GM23338 (cell line): ENCODE results near the gene CLDN9. TPM values are rescaled to one million over a fixed set of nuclear protein-coding genes. Genes with fewer than 3 reads are reported as not detected.

Experiments
- ATAC-seq: fragments of 200-7000 bp; cut with Tn5 transposase; 3 replicates; pipeline ENCODE4 v1.9.1; 2020
- DNase-seq: peaks from one replicate; pipeline ENCODE4 v3.0.0-alpha.2; 2015; ENCODE audit warnings: low spot score
- H2AFZ ChIP-seq: fragments of 200-600 bp; sonication (generic); 2 replicates; pipeline ENCODE4 v1.8.0; 2016; ENCODE audit warnings: antibody characterized with exemption, mild to moderate bottlenecking, moderate library complexity
- H3F3A ChIP-seq: fragments of 200-600 bp; sonication (generic); replicated peaks from 2 replicates; pipeline ENCODE4 v1.8.0; 2017; ENCODE audit warnings: antibody characterized with exemption, mixed run types, low read depth
- H3K27ac ChIP-seq: fragments of 200-600 bp; sonication (generic); 2 replicates; pipeline ENCODE4 v1.6.1; 2016; ENCODE audit warnings: low read depth
- H3K27me3 ChIP-seq: fragments of 200-600 bp; sonication (generic); 2 replicates; pipeline ENCODE4 v1.8.0; 2016; ENCODE audit warnings: mild to moderate bottlenecking, mixed run types, moderate library complexity; ENCODE audit not compliant: insufficient read depth
- H3K36me3 ChIP-seq: fragments of 200-600 bp; sonication (generic); 2 replicates; pipeline ENCODE4 v1.8.0; 2016; ENCODE audit warnings: mild to moderate bottlenecking; ENCODE audit not compliant: insufficient read depth
- H3K4me1 ChIP-seq: fragments of 200-600 bp; sonication (generic); 2 replicates; pipeline ENCODE4 v1.8.0; 2016; ENCODE audit warnings: mild to moderate bottlenecking, moderate library complexity; ENCODE audit not compliant: insufficient read depth
- H3K4me2 ChIP-seq: fragments of 200-600 bp; sonication (generic); 2 replicates; pipeline ENCODE4 v1.7.1; 2017; ENCODE audit warnings: mixed run types
- H3K4me3 ChIP-seq: fragments of 200-600 bp; sonication (generic); 2 replicates; pipeline ENCODE4 v1.6.1; 2016; ENCODE audit warnings: mixed run types
- H3K79me2 ChIP-seq: fragments of 200-600 bp; sonication (generic); replicated peaks from 2 replicates; pipeline ENCODE4 v1.8.0; 2017; ENCODE audit warnings: mild to moderate bottlenecking; ENCODE audit not compliant: insufficient read depth
- H3K9me2 ChIP-seq: fragments of 200-600 bp; sonication (generic); 2 replicates; pipeline ENCODE4 v1.8.0; 2017; ENCODE audit not compliant: insufficient read depth
- H4K20me1 ChIP-seq: fragments of 200-600 bp; sonication (generic); replicated peaks from 2 replicates; pipeline ENCODE4 v1.8.0; 2017; ENCODE audit warnings: mild to moderate bottlenecking; ENCODE audit not compliant: insufficient read depth
- H3K27ac Mint-ChIP-seq: 2 replicates; pipeline ENCODE4 v1.8.0; 2020; ENCODE audit warnings: inconsistent platforms, mild to moderate bottlenecking, moderate library complexity, mixed read lengths
- H3K27me3 Mint-ChIP-seq: 3 replicates; pipeline ENCODE4 v1.8.0; 2022; ENCODE audit warnings: low read depth, mild to moderate bottlenecking, moderate library complexity, mixed read lengths, inconsistent platforms; ENCODE audit not compliant: insufficient read depth, poor library complexity
- H3K36me3 Mint-ChIP-seq: 3 replicates; pipeline ENCODE4 v1.8.0; 2021; ENCODE audit warnings: low read depth, mild to moderate bottlenecking, inconsistent platforms, moderate library complexity, mixed read lengths
- H3K4me1 Mint-ChIP-seq: 3 replicates; pipeline ENCODE4 v1.8.0; 2020; ENCODE audit warnings: mild to moderate bottlenecking, inconsistent platforms, mixed read lengths
- H3K4me3 Mint-ChIP-seq: 3 replicates; pipeline ENCODE4 v1.8.0; 2021; ENCODE audit warnings: moderate library complexity, mild to moderate bottlenecking, inconsistent platforms, mixed read lengths
- H3K9me3 Mint-ChIP-seq: 3 replicates; pipeline ENCODE4 v1.8.0; 2020; ENCODE audit warnings: moderate library complexity, mild to moderate bottlenecking, inconsistent platforms, mixed read lengths
- CREB1 ChIP-seq: fragments of 250-450 bp; sonication (Bioruptor Pico); IDR thresholded peaks from 2 replicates; pipeline ENCODE4 v1.5.0; 2020; ENCODE audit warnings: low read depth, mild to moderate bottlenecking, moderate library complexity
- EZH2 ChIP-seq: fragments of 200-600 bp; sonication (generic); IDR thresholded peaks from one replicate; pipeline ENCODE4 v1.8.0; 2017; ENCODE audit warnings: antibody characterized with exemption, mild to moderate bottlenecking, low read depth; ENCODE audit not compliant: unreplicated experiment
- JUNB ChIP-seq: IDR thresholded peaks from one replicate; pipeline ENCODE4 v1.6.1; 2016; ENCODE audit warnings: antibody characterized with exemption; ENCODE audit not compliant: unreplicated experiment
- POLR2AphosphoS5 ChIP-seq: IDR thresholded peaks from 2 replicates; pipeline ENCODE4 v1.6.1; 2016; ENCODE audit warnings: antibody characterized with exemption, low read depth
- REST ChIP-seq: IDR thresholded peaks from one replicate; pipeline ENCODE4 v1.6.1; 2018; ENCODE audit warnings: antibody characterized with exemption; ENCODE audit not compliant: unreplicated experiment
- STAT1 ChIP-seq: IDR thresholded peaks from one replicate; pipeline ENCODE4 v1.6.1; 2016; ENCODE audit warnings: antibody characterized with exemption; ENCODE audit not compliant: unreplicated experiment
- ZNF114 ChIP-seq: fragments of 250-450 bp; sonication (Bioruptor Pico); IDR thresholded peaks from 2 replicates; pipeline ENCODE4 v1.5.0; 2020; ENCODE audit warnings: mild to moderate bottlenecking, moderate library complexity
- ZNF331 ChIP-seq: fragments of 250-450 bp; sonication (Bioruptor Pico); IDR thresholded peaks from 2 replicates; pipeline ENCODE4 v1.5.0; 2020; ENCODE audit warnings: low read depth, mild to moderate bottlenecking, moderate library complexity
- ZNF462 ChIP-seq: fragments of 250-450 bp; sonication (Bioruptor Pico); IDR thresholded peaks from 2 replicates; pipeline ENCODE4 v1.5.0; 2020; ENCODE audit warnings: mild to moderate bottlenecking, moderate library complexity
- polyA plus RNA-seq: library from polyadenylated mRNA; unstranded; fragments of >200 nt; fragmentation: Nextera tagmentation; extraction: Ambion mirVana; gene quantifications from 2 replicates; pipeline ENCODE4 v1.2.1, GENCODE V29; 2016
- total RNA-seq: library from RNA; depleted of rRNA; stranded (reverse); fragments of >200 nt; shearing (Covaris generic); gene quantifications from 2 replicates; pipeline ENCODE4 v1.2.3, GENCODE V29; 2014
- TF ChIP-seq, protein P1 (sequence below), 2 experiments: fragments of 200-600 bp in 1 of 2; sonication (generic) in 1 of 2; conservative IDR thresholded peaks; 2 replicates each; pipeline versions ENCODE4 v1.5.1 to v1.6.1; 2016 to 2017; ENCODE audit warnings: antibody characterized with exemption in 2 of 2, low read depth in 2 of 2, mild to moderate bottlenecking in 2 of 2, moderate library complexity in 1 of 2

The CLDN9 gene
- total and polyA plus RNA-seq, 2 experiments from 2014 or later, result 1.8 to 3.0 TPM

DNA sequence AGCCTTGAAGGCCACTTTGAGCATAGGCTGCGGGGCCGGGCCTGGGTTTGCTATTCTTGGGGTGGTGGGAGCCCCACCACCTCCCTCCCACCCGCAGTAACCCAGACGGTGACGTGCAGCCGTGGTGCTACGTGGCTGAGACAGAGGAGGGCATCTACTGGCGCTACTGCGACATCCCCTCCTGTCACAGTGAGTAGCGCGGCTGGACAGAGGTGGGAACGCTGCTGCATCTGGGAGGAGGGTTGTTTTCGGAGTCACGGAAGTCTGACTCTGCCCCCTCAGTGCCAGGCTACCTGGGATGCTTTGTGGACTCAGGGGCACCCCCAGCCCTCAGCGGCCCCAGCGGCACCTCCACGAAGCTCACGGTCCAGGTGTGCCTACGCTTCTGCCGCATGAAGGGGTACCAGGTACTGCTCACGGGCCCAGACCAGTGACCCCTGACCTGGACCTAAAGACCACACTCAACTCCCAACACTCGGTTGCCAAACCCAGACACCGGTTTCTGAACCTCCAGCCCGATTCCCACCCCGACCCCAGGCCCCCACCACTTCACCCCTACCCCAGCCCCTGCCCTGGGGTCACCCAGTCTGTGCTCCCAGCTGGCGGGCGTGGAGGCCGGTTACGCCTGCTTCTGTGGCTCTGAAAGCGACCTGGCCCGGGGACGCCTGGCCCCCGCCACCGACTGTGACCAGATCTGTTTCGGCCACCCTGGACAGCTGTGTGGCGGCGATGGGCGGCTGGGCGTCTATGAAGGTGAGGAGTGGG lies 46.5 kb upstream of the CLDN9 start:
- H3K4me3 Mint-ChIP-seq, result no peak overlapping the region
- H3K27me3 ChIP-seq, result peaks cover 50% of the 10 kb centered on the region

DNA sequence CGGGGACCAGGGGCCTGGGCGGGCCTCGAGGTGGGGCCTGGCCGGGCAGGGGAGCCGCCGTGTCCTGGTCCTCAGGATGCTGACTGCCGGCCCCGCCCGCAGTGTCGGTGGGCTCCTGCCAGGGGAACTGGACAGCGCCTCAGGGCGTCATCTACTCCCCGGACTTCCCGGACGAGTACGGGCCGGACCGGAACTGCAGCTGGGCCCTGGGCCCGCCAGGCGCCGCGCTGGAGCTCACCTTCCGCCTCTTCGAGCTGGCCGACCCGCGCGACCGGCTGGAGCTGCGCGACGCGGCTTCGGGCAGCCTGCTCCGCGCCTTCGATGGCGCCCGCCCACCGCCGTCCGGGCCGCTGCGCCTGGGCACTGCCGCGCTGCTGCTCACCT lies 45.9 kb upstream of the CLDN9 start:
- Histone ChIP-seq H3K79me2 (no peaks in the 10 kb centered on the region), H3F3A (peaks cover 41% of the 10 kb centered on the region), H3K36me3 (no peaks in the 10 kb centered on the region), H3K27ac (no peak overlapping the region), H3K4me3 (peak overlapping the region; percentile 94), H3K4me1 (peaks cover 20% of the 10 kb centered on the region; the same call in 1 of the 2 replicates), H3K27me3 (peaks cover 50% of the 10 kb centered on the region), H3K4me2 (peak overlapping the region; percentile 95), H3K9me2 (no peaks in the 10 kb centered on the region), H4K20me1 (peaks cover 10% of the 10 kb centered on the region), H2AFZ (no peak overlapping the region)
- Mint-ChIP-seq H3K4me3 (no peak overlapping the region), H3K9me3 (no peaks in the 10 kb centered on the region), H3K27me3 (peaks cover 42% of the 10 kb centered on the region), H3K36me3 (peaks cover 7% of the 10 kb centered on the region; the same call in 2 of the 3 replicates), H3K4me1 (peaks cover 20% of the 10 kb centered on the region), H3K27ac (no peak overlapping the region)
- no peak for ATAC-seq
- peak; percentile 70 for DNase-seq
- TF ChIP-seq STAT1 (no peak), ZNF462 (CRISPR knock-in tag) (no peak), ZNF114 (CRISPR knock-in tag) (no peak), ZNF331 (CRISPR knock-in tag) (no peak), POLR2AphosphoS5 (no peak), REST (peak; percentile 55), JUNB (no peak), CREB1 (CRISPR knock-in tag) (no peak)
- TF ChIP-seq, protein P1, sequence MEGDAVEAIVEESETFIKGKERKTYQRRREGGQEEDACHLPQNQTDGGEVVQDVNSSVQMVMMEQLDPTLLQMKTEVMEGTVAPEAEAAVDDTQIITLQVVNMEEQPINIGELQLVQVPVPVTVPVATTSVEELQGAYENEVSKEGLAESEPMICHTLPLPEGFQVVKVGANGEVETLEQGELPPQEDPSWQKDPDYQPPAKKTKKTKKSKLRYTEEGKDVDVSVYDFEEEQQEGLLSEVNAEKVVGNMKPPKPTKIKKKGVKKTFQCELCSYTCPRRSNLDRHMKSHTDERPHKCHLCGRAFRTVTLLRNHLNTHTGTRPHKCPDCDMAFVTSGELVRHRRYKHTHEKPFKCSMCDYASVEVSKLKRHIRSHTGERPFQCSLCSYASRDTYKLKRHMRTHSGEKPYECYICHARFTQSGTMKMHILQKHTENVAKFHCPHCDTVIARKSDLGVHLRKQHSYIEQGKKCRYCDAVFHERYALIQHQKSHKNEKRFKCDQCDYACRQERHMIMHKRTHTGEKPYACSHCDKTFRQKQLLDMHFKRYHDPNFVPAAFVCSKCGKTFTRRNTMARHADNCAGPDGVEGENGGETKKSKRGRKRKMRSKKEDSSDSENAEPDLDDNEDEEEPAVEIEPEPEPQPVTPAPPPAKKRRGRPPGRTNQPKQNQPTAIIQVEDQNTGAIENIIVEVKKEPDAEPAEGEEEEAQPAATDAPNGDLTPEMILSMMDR (conservative IDR thresholded peaks at IDR 0.05; ENCODE audit: low read depth in 2 of 2), result peak in 1 of 2 experiments; percentile 12; a peak in 1 of 4 replicates

More for the DNA sequence above, 46.5 kb upstream of the CLDN9 start:
- ATAC-seq (no peak), DNase-seq (no peak)
- Mint-ChIP-seq H3K27ac (no peak overlapping the region), H3K27me3 (peaks cover 42% of the 10 kb centered on the region), H3K36me3 (peaks cover 7% of the 10 kb centered on the region; the same call in 2 of the 3 replicates), H3K4me1 (peaks cover 20% of the 10 kb centered on the region), H3K9me3 (no peaks in the 10 kb centered on the region)
- H2AFZ ChIP-seq, result no peak overlapping the region
- no peaks in the 10 kb centered on the region for H3K79me2 ChIP-seq
- TF ChIP-seq EZH2 (peak; percentile 5), CREB1 (CRISPR knock-in tag) (no peak)
- H3K4me1 ChIP-seq, result peaks cover 20% of the 10 kb centered on the region; the same call in 1 of the 2 replicates
- H3K9me2 ChIP-seq, result no peaks in the 10 kb centered on the region
- H3K27ac ChIP-seq, result no peak overlapping the region
- H3K36me3 ChIP-seq, result no peaks in the 10 kb centered on the region
- H3K4me3 ChIP-seq, result peak overlapping the region; percentile 94
- peak overlapping the region; percentile 95 for H3K4me2 ChIP-seq
- H3F3A ChIP-seq, result peaks cover 42% of the 10 kb centered on the region
- peaks cover 10% of the 10 kb centered on the region for H4K20me1 ChIP-seq
